ENCODE data around the gene KRTAP10-1. TPM values are rescaled to one million over a fixed set of nuclear protein-coding genes. Genes with fewer than 3 reads are reported as not detected.

KRTAP10-1 gene
- total RNA-seq, 2 experiments from 2014 or later = not detected

GRCh38 chr21:44496564-44497550, 43.1 kb downstream of the KRTAP10-1 start:
- Mint-ChIP-seq H3K27ac (no peak overlapping the region), H3K9me3 (peaks cover 15% of the 10 kb centered on the region), H3K27me3 (peaks cover 19% of the 10 kb centered on the region), H3K4me3 (no peak overlapping the region), H3K36me3 (no peaks in the 10 kb centered on the region), H3K4me1 (ENCODE audit: low read depth) (no peaks in the 10 kb centered on the region)
- DNase-seq = no peak
- ChIA-PET CTCF (interaction anchor here (0.9 kb wide), 1 partner anchor 19 kb away, joined by 3 read pairs; no protein-coding TSS in a partner anchor), POLR2A (no interaction called here)
- intact Hi-C loops (cut with micrococcal nuclease) = no loop called here

DNA sequence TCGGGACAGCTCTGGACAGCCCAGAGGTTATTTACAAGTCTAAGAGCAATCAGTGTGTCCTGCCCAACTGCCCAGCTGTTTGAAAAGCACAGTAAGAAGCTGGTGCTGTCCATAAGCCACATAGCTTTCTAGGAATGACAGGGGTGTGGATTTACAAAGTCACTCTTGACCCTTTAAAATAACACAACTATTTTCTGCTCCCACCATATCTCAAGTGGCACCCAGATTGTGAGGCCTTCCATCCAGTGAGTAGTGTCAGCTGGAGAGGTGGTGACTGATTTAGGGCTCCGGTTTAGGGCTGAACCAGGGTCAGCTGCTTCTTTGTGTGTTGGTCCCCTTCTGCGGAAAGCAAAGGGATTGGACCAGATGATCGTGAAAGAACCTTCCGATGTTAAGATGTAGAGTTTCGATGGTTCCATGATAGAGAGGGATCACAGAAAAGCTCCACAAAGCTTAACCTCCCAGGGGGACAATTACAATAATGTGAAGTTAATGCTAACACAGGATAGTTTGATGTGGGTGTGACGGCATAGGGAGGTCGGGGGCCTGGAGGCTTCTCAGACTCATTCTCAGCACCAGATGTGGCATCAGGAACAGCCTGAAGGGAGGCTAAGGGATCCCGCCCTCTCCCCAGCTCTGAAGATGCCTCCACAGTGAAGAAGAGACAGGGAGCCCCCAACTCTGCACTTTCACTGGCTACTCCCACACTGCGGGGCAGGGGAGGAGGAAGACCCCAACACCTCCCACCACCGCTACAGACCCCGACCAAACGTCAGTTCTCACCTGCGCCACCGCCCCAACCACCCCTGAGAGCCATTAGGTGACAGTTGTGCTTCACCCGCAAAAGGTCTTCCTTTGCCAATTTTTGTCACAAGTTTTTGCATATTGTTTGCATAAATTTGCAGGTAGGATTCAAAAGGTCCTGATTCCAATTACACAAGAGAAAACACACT, 44.1 kb downstream of the KRTAP10-1 start:
- no peak overlapping the region for H3K4me3 Mint-ChIP-seq
- DNase-seq = no peak
- H3K27me3 Mint-ChIP-seq = peaks cover 22% of the 10 kb centered on the region
- no peak overlapping the region for H3K27ac Mint-ChIP-seq
- ChIA-PET POLR2A (no interaction called here), CTCF (interaction anchor here (0.9 to 2.1 kb wide), 2 partner anchors 15 to 18 kb away, joined by 3 to 7 read pairs; no protein-coding TSS in a partner anchor)
- intact Hi-C loops (cut with micrococcal nuclease) = no loop called here
- H3K36me3 Mint-ChIP-seq = no peaks in the 10 kb centered on the region
- peaks cover 15% of the 10 kb centered on the region for H3K9me3 Mint-ChIP-seq
- no peaks in the 10 kb centered on the region for H3K4me1 Mint-ChIP-seq (ENCODE audit: low read depth)

GRCh38 chr21:44494956-44495355, 45.0 kb downstream of the KRTAP10-1 start:
- Mint-ChIP-seq H3K36me3 (no peaks in the 10 kb centered on the region), H3K27ac (no peak overlapping the region), H3K4me3 (no peak overlapping the region), H3K27me3 (peaks cover 22% of the 10 kb centered on the region), H3K9me3 (peaks cover 15% of the 10 kb centered on the region), H3K4me1 (ENCODE audit: low read depth) (no peaks in the 10 kb centered on the region)
- no peak for DNase-seq
- intact Hi-C loops (cut with micrococcal nuclease) = no loop called here
- ChIA-PET CTCF (interaction anchor here (0.8 to 2.1 kb wide), 3 partner anchors 15 to 380 kb away, joined by 3 to 7 read pairs (median 5); no protein-coding TSS in a partner anchor), POLR2A (no interaction called here)

GRCh38 chr21:44494418-44494817, 45.6 kb downstream of the KRTAP10-1 start:
- peaks cover 15% of the 10 kb centered on the region for H3K9me3 Mint-ChIP-seq
- no peaks in the 10 kb centered on the region for H3K36me3 Mint-ChIP-seq
- H3K27ac Mint-ChIP-seq = no peak overlapping the region
- H3K27me3 Mint-ChIP-seq = peaks cover 22% of the 10 kb centered on the region
- ChIA-PET CTCF (interaction anchor here (0.8 to 2.1 kb wide), 5 partner anchors 14 to 381 kb away, joined by 3 to 7 read pairs (median 4); partner anchors contain the start of gene UBE2G2), POLR2A (no interaction called here)
- no peaks in the 10 kb centered on the region for H3K4me1 Mint-ChIP-seq (ENCODE audit: low read depth)
- intact Hi-C loops (cut with micrococcal nuclease) = no loop called here
- no peak for DNase-seq
- no peak overlapping the region for H3K4me3 Mint-ChIP-seq

- H3K9me3 Mint-ChIP-seq = peaks cover 17% of the 10 kb centered on the region
- CTCF ChIA-PET = no interaction called here
- H3K4me3 Mint-ChIP-seq = no peak overlapping the region
- POLR2A ChIA-PET = no interaction called here
- no peaks in the 10 kb centered on the region for H3K4me1 Mint-ChIP-seq (ENCODE audit: low read depth)
- peaks cover 21% of the 10 kb centered on the region for H3K27me3 Mint-ChIP-seq
- H3K36me3 Mint-ChIP-seq = no peaks in the 10 kb centered on the region
- intact Hi-C loops (cut with micrococcal nuclease) = no loop called here
- no peak for DNase-seq
- H3K27ac Mint-ChIP-seq = no peak overlapping the region
Observed at GRCh38 chr21:44492567-44493385, 47.2 kb downstream of the KRTAP10-1 start.

- ChIA-PET CTCF (interaction anchor here (0.8 to 1.4 kb wide), 3 partner anchors 11 to 83 kb away, joined by 3 to 6 read pairs (median 4); no protein-coding TSS in a partner anchor), POLR2A (no interaction called here)
- no peaks in the 10 kb centered on the region for H3K36me3 Mint-ChIP-seq
- no peak overlapping the region for H3K4me3 Mint-ChIP-seq
- H3K27me3 Mint-ChIP-seq = peaks cover 11% of the 10 kb centered on the region
- intact Hi-C loops (cut with micrococcal nuclease) = no loop called here
- no peak for DNase-seq
- H3K4me1 Mint-ChIP-seq (ENCODE audit: low read depth) = no peaks in the 10 kb centered on the region
- H3K9me3 Mint-ChIP-seq = peaks cover 18% of the 10 kb centered on the region
- no peak overlapping the region for H3K27ac Mint-ChIP-seq
Observed at GRCh38 chr21:44490816-44491215, 49.2 kb downstream of the KRTAP10-1 start.

- intact Hi-C loops (cut with micrococcal nuclease) = no loop called here
- H3K27ac Mint-ChIP-seq = no peak overlapping the region
- H3K9me3 Mint-ChIP-seq = peaks cover 18% of the 10 kb centered on the region
- H3K27me3 Mint-ChIP-seq = peaks cover 11% of the 10 kb centered on the region
- H3K4me3 Mint-ChIP-seq = no peak overlapping the region
- H3K4me1 Mint-ChIP-seq (ENCODE audit: low read depth) = no peaks in the 10 kb centered on the region
- ChIA-PET POLR2A (no interaction called here), CTCF (interaction anchor here (0.8 to 1.4 kb wide), 3 partner anchors 11 to 83 kb away, joined by 3 to 6 read pairs (median 4); no protein-coding TSS in a partner anchor)
- no peaks in the 10 kb centered on the region for H3K36me3 Mint-ChIP-seq
- no peak for DNase-seq
Observed at GRCh38 chr21:44490405-44490804, 49.6 kb downstream of the KRTAP10-1 start.

GRCh38 chr21:44489962-44490361, 50.0 kb downstream of the KRTAP10-1 start:
- H3K4me3 Mint-ChIP-seq = no peak overlapping the region
- no peak for DNase-seq
- H3K36me3 Mint-ChIP-seq = no peaks in the 10 kb centered on the region
- ChIA-PET CTCF (interaction anchor here (1.4 kb wide), 1 partner anchor 12 kb away, joined by 6 read pairs; no protein-coding TSS in a partner anchor), POLR2A (no interaction called here)
- peaks cover 18% of the 10 kb centered on the region for H3K9me3 Mint-ChIP-seq
- intact Hi-C loops (cut with micrococcal nuclease) = no loop called here
- no peak overlapping the region for H3K27ac Mint-ChIP-seq
- H3K27me3 Mint-ChIP-seq = peaks cover 9% of the 10 kb centered on the region
- H3K4me1 Mint-ChIP-seq (ENCODE audit: low read depth) = no peaks in the 10 kb centered on the region

Other genes with a start within 250 kb of the KRTAP10-1 start
- 100 to 1,000 TPM; 197 to 210 TPM for gene PFKL, start 240.1 kb downstream of the KRTAP10-1 start, total RNA-seq
- gene CFAP410, start 200.8 kb downstream of the KRTAP10-1 start, total RNA-seq = 10 to 100 TPM; 11.1 to 11.7 TPM
- gene TRPM2, start 186.6 kb downstream of the KRTAP10-1 start, total RNA-seq = 1 to 10 TPM; 1.6 to 1.9 TPM
- gene LRRC3, start 84.7 kb downstream of the KRTAP10-1 start, total RNA-seq = 1 to 10 TPM; 2.6 to 2.8 TPM
- gene KRTAP10-2, start 11.3 kb upstream of the KRTAP10-1 start, total RNA-seq = not detected
- not detected for gene KRTAP10-3, start 18.6 kb upstream of the KRTAP10-1 start, total RNA-seq
- gene KRTAP10-4, start 33.5 kb upstream of the KRTAP10-1 start, total RNA-seq = not detected
- gene KRTAP10-5, start 40.4 kb upstream of the KRTAP10-1 start, total RNA-seq = not detected
- gene KRTAP10-6, start 52.3 kb upstream of the KRTAP10-1 start, total RNA-seq = not detected
- not detected for gene KRTAP10-7, start 60.4 kb upstream of the KRTAP10-1 start, total RNA-seq
- gene KRTAP10-8, start 71.9 kb upstream of the KRTAP10-1 start, total RNA-seq = not detected
- not detected for gene KRTAP10-9, start 86.9 kb upstream of the KRTAP10-1 start, total RNA-seq
- gene KRTAP10-10, start 97.2 kb upstream of the KRTAP10-1 start, total RNA-seq = not detected
- not detected for gene KRTAP10-11, start 106.2 kb upstream of the KRTAP10-1 start, total RNA-seq
- not detected for gene KRTAP12-4, start 114.5 kb upstream of the KRTAP10-1 start, total RNA-seq
- gene KRTAP12-3, start 117.7 kb upstream of the KRTAP10-1 start, total RNA-seq = not detected
- gene KRTAP12-2, start 126.7 kb upstream of the KRTAP10-1 start, total RNA-seq = not detected
- gene KRTAP12-1, start 142.0 kb upstream of the KRTAP10-1 start, total RNA-seq = not detected
- not detected for gene KRTAP10-12, start 157.0 kb upstream of the KRTAP10-1 start, total RNA-seq
- not detected for gene TSPEAR, start 171.4 kb upstream of the KRTAP10-1 start, total RNA-seq